Measurements from ENCODE around the gene MSANTD1. TPM values are rescaled to one million over a fixed set of nuclear protein-coding genes. Genes with fewer than 3 reads are reported as not detected.

The MSANTD1 gene
- polyA plus RNA-seq, 1 of the 3 experiments (the other 2 are of a cell fraction): 0.15 TPM

GRCh38 chr4:3225071-3225850, 23.7 kb upstream of the MSANTD1 start:
- peak; percentile 16 for DNase-seq
- Histone ChIP-seq H3K9me3 (no peaks in the 10 kb centered on the region), H3K4me3 (ENCODE audit: low read depth in 2 of 2, low read length in 1 of 2) (no peak overlapping the region), H3K4me2 (no peak overlapping the region), H3K36me3 (replicated peaks in 1 of 2; ENCODE audit: control insufficient read depth in 1 of 2, insufficient read depth in 2 of 2, low read length in 1 of 2) (peaks cover 17 to 66% of the 10 kb centered on the region in 2 experiments), H3F3A (replicated peaks; ENCODE audit: insufficient read depth) (no peaks in the 10 kb centered on the region), H3K27me3 (ENCODE audit: insufficient read depth) (no peaks in the 10 kb centered on the region), H3K9ac (no peak overlapping the region), H3K4me1 (ENCODE audit: control insufficient read depth in 1 of 2, insufficient read depth in 2 of 2, low read depth in 1 of 2, low read length in 1 of 2) (no peaks in the 10 kb centered on the region), H3K27ac (ENCODE audit: low read depth in 2 of 2, low read length in 1 of 2) (no peak overlapping the region), H3K9me2 (no peaks in the 10 kb centered on the region), H4K20me1 (ENCODE audit: insufficient read depth) (no peaks in the 10 kb centered on the region), H2AFZ (ENCODE audit: low read depth) (no peak overlapping the region), H3K79me2 (ENCODE audit: insufficient read depth) (no peaks in the 10 kb centered on the region)
- TF ChIP-seq FOXJ3 (CRISPR knock-in tag; IDR thresholded peaks at IDR 0.05): no peak
- no peak for TF ChIP-seq MEF2A (IDR thresholded peaks at IDR 0.05; ENCODE audit: borderline replicate concordance, low read depth)
- TF ChIP-seq SMC3 (IDR thresholded peaks at IDR 0.05; ENCODE audit: low read depth, low read length): no peak
- TF ChIP-seq NRF1 (IDR thresholded peaks at IDR 0.05; ENCODE audit: low read depth, low read length): no peak
- TF ChIP-seq TCF12 (IDR thresholded peaks at IDR 0.05): no peak
- TF ChIP-seq IRF3 (IDR thresholded peaks at IDR 0.05; ENCODE audit: low read depth, low read length): no peak
- no peak for TF ChIP-seq RFX5 (IDR thresholded peaks at IDR 0.05; ENCODE audit: low read length)
- TF ChIP-seq PBX3 (IDR thresholded peaks at IDR 0.05): no peak
- TF ChIP-seq FOXM1 (IDR thresholded peaks at IDR 0.05; ENCODE audit: low read depth): no peak
- TF ChIP-seq JUND (IDR thresholded peaks at IDR 0.05): no peak
- CTCF ChIA-PET: interaction anchor here (0.7 to 1.7 kb wide), 4 partner anchors 10 to 204 kb away, joined by 3 to 5 read pairs (median 4); no protein-coding TSS in a partner anchor
- POLR2A ChIA-PET: no interaction called here
- over 99% methylated on average over 13 of the region's 22 CpGs for WGBS (ENCODE audit: low lambda C conversion rate)

- no peaks in the 10 kb centered on the region for H4K20me1 ChIP-seq (ENCODE audit: insufficient read depth)
- no peak for DNase-seq
- H3K4me2 ChIP-seq: no peak overlapping the region
- no peak overlapping the region for H2AFZ ChIP-seq (ENCODE audit: low read depth)
- H3F3A ChIP-seq (replicated peaks; ENCODE audit: insufficient read depth): no peaks in the 10 kb centered on the region
- H3K4me1 ChIP-seq (ENCODE audit: control insufficient read depth in 1 of 2, insufficient read depth in 2 of 2, low read depth in 1 of 2, low read length in 1 of 2): no peaks in the 10 kb centered on the region
- H3K27me3 ChIP-seq (ENCODE audit: insufficient read depth): no peaks in the 10 kb centered on the region
- H3K4me3 ChIP-seq (ENCODE audit: low read depth in 2 of 2, low read length in 1 of 2): no peak overlapping the region
- no peak overlapping the region for H3K9ac ChIP-seq
- no peaks in the 10 kb centered on the region for H3K79me2 ChIP-seq (ENCODE audit: insufficient read depth)
- no peak overlapping the region for H3K27ac ChIP-seq (ENCODE audit: low read depth in 2 of 2, low read length in 1 of 2)
- TF ChIP-seq GABPA (IDR thresholded peaks at IDR 0.05; ENCODE audit: low read depth) (no peak), FOXJ3 (CRISPR knock-in tag; IDR thresholded peaks at IDR 0.05) (no peak), YY1 (IDR thresholded peaks at IDR 0.05; ENCODE audit: low read depth) (no peak), NFIC (IDR thresholded peaks at IDR 0.05; ENCODE audit: borderline replicate concordance) (no peak), USF2 (IDR thresholded peaks at IDR 0.05; ENCODE audit: borderline replicate concordance, low read depth, low read length) (no peak)
- WGBS (ENCODE audit: low lambda C conversion rate): 94% methylated on average over 8 of the region's 9 CpGs
- H3K9me3 ChIP-seq: no peaks in the 10 kb centered on the region
- ChIA-PET POLR2A (no interaction called here), CTCF (interaction anchor here (1.1 to 1.7 kb wide), 3 partner anchors 11 to 16 kb away, joined by 3 to 5 read pairs (median 4); no protein-coding TSS in a partner anchor)
- H3K9me2 ChIP-seq: no peaks in the 10 kb centered on the region
- peaks cover 24 to 65% of the 10 kb centered on the region in 2 experiments for H3K36me3 ChIP-seq (replicated peaks in 1 of 2; ENCODE audit: control insufficient read depth in 1 of 2, insufficient read depth in 2 of 2, low read length in 1 of 2)
Measured at GRCh38 chr4:3225936-3226335, 23.0 kb upstream of the MSANTD1 start.
